Measurements from ENCODE around the gene ZNF440. TPM values are rescaled to one million over a fixed set of nuclear protein-coding genes. Genes with fewer than 3 reads are reported as not detected.

The ZNF440 gene
- total RNA-seq, 1 donor from 2014 or later: 25.8 TPM

DNA sequence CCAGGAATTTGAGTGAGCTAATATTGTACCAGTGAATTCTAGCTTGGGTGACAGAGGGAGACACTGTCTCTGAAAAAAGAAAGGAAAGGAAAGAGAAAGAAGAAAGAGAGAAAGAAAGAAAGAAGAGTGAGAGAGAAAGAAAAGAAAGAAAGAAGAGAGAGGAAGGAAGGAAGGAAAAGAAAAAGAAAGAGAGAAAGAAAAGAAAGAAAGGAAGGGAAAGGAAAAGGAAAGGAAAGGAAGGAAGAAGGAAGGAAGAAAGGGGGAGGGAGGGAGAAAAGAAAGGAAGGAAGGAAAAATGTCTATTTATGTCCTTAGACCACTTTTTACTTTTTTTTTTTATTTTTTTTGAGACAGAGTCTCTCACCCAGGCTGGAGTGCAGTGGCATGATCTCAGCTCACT, 21.1 kb upstream of the ZNF440 start:
- Histone ChIP-seq H3K4me2 (no peak overlapping the region), H4K20me1 (ENCODE audit: low read depth) (no peaks in the 10 kb centered on the region), H3K4me3 (no peak overlapping the region), H3K4me1 (peaks cover 4% of the 10 kb centered on the region), H3F3A (ENCODE audit: low read depth) (peaks cover 11% of the 10 kb centered on the region), H3K27ac (no peak overlapping the region), H3K27me3 (peaks cover 69% of the 10 kb centered on the region), H3K9ac (no peak overlapping the region), H3K79me2 (ENCODE audit: low read depth) (no peaks in the 10 kb centered on the region), H3K36me3 (no peaks in the 10 kb centered on the region), H3K9me3 (ENCODE audit: low read depth) (peaks cover 9% of the 10 kb centered on the region), H2AFZ (replicated peaks) (no peak overlapping the region)
- TF ChIP-seq EZH2 (IDR thresholded peaks at IDR 0.05) (no peak), EZH2phosphoT487 (IDR thresholded peaks at IDR 0.05) (no peak)
- TF ChIP-seq, protein P1, sequence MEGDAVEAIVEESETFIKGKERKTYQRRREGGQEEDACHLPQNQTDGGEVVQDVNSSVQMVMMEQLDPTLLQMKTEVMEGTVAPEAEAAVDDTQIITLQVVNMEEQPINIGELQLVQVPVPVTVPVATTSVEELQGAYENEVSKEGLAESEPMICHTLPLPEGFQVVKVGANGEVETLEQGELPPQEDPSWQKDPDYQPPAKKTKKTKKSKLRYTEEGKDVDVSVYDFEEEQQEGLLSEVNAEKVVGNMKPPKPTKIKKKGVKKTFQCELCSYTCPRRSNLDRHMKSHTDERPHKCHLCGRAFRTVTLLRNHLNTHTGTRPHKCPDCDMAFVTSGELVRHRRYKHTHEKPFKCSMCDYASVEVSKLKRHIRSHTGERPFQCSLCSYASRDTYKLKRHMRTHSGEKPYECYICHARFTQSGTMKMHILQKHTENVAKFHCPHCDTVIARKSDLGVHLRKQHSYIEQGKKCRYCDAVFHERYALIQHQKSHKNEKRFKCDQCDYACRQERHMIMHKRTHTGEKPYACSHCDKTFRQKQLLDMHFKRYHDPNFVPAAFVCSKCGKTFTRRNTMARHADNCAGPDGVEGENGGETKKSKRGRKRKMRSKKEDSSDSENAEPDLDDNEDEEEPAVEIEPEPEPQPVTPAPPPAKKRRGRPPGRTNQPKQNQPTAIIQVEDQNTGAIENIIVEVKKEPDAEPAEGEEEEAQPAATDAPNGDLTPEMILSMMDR (IDR thresholded peaks at IDR 0.05): no peak
- peaks cover 8% of the 10 kb centered on the region for H3K4me1 Mint-ChIP-seq
- H3K36me3 Mint-ChIP-seq: no peaks in the 10 kb centered on the region
- no peak overlapping the region for H3K27ac Mint-ChIP-seq
- peaks cover 37% of the 10 kb centered on the region for H3K9me3 Mint-ChIP-seq
- no peak overlapping the region for H3K4me3 Mint-ChIP-seq
- H3K27me3 Mint-ChIP-seq (ENCODE audit: insufficient read depth, low read depth): peaks cover 3% of the 10 kb centered on the region
- DNase-seq (ENCODE audit: low spot score): no peak

DNA sequence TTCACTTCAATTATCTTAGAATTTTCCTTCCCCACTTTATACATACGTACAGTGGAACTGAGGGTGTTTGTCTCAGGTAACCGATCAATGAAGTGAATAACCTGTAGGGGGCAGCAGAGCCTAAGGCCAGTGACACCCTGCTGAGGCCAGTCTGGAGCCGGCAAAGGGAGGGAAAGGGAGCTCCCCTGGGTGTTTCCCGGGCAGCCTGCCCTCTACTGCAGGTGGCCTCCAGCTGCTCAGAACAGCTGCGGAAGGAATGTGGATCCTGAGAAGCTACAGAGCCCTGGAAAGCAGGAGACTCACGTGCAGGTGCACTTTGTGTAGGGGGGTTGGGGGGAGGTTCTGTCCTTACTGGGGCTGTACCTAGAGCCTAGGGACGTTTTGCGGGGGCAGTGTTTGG, 16.6 kb upstream of the ZNF440 start:
- H2AFZ ChIP-seq (replicated peaks): peak overlapping the region; percentile 77

DNA sequence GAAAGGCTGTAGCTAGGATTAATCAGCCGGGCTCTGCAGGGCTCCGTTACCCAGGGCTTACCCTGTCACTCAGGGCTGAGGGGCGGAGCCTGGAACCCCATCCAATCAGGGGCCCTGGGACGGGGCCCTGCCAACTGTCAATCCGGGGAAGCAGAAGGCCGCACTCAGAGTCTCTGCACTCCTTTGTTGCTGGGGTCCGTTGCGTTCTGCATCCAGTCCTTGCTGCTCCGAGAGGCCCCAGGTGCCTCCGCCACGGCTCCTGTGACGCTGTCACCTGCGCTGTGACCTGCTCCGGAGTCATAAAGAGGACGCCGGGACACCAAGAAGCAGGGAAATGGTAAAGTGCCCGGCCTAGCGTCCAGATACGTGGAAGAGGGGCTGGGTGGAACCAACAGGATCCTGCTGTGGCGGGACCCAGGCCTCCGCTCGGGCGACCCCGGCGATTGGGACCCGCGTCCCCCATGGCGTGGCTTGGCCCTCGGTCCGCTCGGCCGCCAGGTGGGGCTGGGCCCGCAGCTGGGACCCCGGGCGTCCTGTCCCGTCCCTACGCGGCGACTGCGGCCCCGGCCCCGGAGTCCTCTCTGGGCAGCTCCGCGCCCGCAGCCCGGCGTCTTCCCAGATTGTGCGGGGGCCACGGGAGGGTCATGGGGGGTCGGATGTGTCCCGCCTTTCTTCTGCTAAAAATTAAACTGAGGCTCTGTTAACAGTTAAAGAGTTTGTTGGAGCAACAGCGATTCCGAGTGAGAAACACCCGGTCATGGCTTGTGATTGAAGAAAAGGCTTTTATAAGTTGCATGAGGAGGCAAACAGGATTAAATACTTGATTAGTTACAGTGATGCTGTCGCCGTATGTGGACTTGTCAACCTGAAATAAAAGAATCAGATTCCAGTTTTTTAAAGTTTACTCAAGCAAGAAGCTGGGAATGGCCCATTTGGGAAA, 15.4 kb upstream of the ZNF440 start, which contains the start of gene ZNF491:
ZNF491 (plus strand) TSS at position 133 of the 940 bp plus-strand sequence. CDS start 7,431 bp downstream, outside the sequence.
- peaks cover 3% of the 10 kb centered on the region for H3K27me3 Mint-ChIP-seq (ENCODE audit: insufficient read depth, low read depth)
- Histone ChIP-seq H3K79me2 (ENCODE audit: low read depth) (no peaks in the 10 kb centered on the region), H3F3A (ENCODE audit: low read depth) (peaks cover 27% of the 10 kb centered on the region), H3K4me1 (peaks cover 11% of the 10 kb centered on the region), H4K20me1 (ENCODE audit: low read depth) (no peaks in the 10 kb centered on the region), H3K27me3 (peaks cover 35% of the 10 kb centered on the region), H3K9ac (peak within 1 kb of the TSS; percentile 62), H2AFZ (replicated peaks) (peak within 1 kb of the TSS; percentile 77), H3K36me3 (no peaks in the 10 kb centered on the region), H3K27ac (peak within 1 kb of the TSS; percentile 16), H3K4me3 (peak within 1 kb of the TSS; percentile 61), H3K4me2 (peak within 1 kb of the TSS; percentile 75), H3K9me3 (ENCODE audit: low read depth) (no peaks in the 10 kb centered on the region)
- H3K4me1 Mint-ChIP-seq: peaks cover 15% of the 10 kb centered on the region
- DNase-seq (ENCODE audit: low spot score): peak; percentile 99
- peak within 1 kb of the TSS; percentile 93 for H3K4me3 Mint-ChIP-seq
- H3K27ac Mint-ChIP-seq: peak within 1 kb of the TSS; percentile 96
- TF ChIP-seq, protein P1 (IDR thresholded peaks at IDR 0.05): peak; percentile 54
- TF ChIP-seq EZH2phosphoT487 (IDR thresholded peaks at IDR 0.05): peak; percentile 16
- peak; percentile 51 for TF ChIP-seq EZH2 (IDR thresholded peaks at IDR 0.05)
- peaks cover 21% of the 10 kb centered on the region for H3K36me3 Mint-ChIP-seq
- H3K9me3 Mint-ChIP-seq: peaks cover 32% of the 10 kb centered on the region

More for the DNA sequence above, 16.6 kb upstream of the ZNF440 start:
- no peaks in the 10 kb centered on the region for H3K36me3 ChIP-seq
- Mint-ChIP-seq H3K9me3 (peaks cover 26% of the 10 kb centered on the region), H3K27ac (peak overlapping the region; percentile 30), H3K36me3 (peaks cover 14% of the 10 kb centered on the region), H3K27me3 (ENCODE audit: insufficient read depth, low read depth) (peaks cover 3% of the 10 kb centered on the region), H3K4me1 (peaks cover 15% of the 10 kb centered on the region), H3K4me3 (peak overlapping the region; percentile 93)
- H3K9ac ChIP-seq: no peak overlapping the region
- no peaks in the 10 kb centered on the region for H3K9me3 ChIP-seq (ENCODE audit: low read depth)
- peaks cover 47% of the 10 kb centered on the region for H3K27me3 ChIP-seq
- H3F3A ChIP-seq (ENCODE audit: low read depth): peaks cover 27% of the 10 kb centered on the region
- H3K4me3 ChIP-seq: peak overlapping the region; percentile 61
- peak overlapping the region; percentile 75 for H3K4me2 ChIP-seq
- H3K79me2 ChIP-seq (ENCODE audit: low read depth): no peaks in the 10 kb centered on the region
- H3K27ac ChIP-seq: no peak overlapping the region
- TF ChIP-seq EZH2 (IDR thresholded peaks at IDR 0.05) (no peak), EZH2phosphoT487 (IDR thresholded peaks at IDR 0.05) (no peak)
- TF ChIP-seq, protein P1 (IDR thresholded peaks at IDR 0.05): peak; percentile 86
- no peaks in the 10 kb centered on the region for H4K20me1 ChIP-seq (ENCODE audit: low read depth)
- peak; percentile 88 for DNase-seq (ENCODE audit: low spot score)
- H3K4me1 ChIP-seq: peaks cover 11% of the 10 kb centered on the region
